ENCODE data around the gene ENO1. TPM values are rescaled to one million over a fixed set of nuclear protein-coding genes. Genes with fewer than 3 reads are reported as not detected.

Gene ENO1
- total RNA-seq, 1 donor from 2014 or later: 1,269 TPM

- H3K9me3 Mint-ChIP-seq: no peaks in the 10 kb centered on the region
- H3K36me3 Mint-ChIP-seq (ENCODE audit: low read depth): no peaks in the 10 kb centered on the region
- H3K4me3 Mint-ChIP-seq: peak within 1 kb of the TSS; percentile 95
- no peaks in the 10 kb centered on the region for H3K27me3 Mint-ChIP-seq (ENCODE audit: low read depth)
- peaks cover 54% of the 10 kb centered on the region for H3K4me1 Mint-ChIP-seq
- TF ChIP-seq CTCF (conservative IDR thresholded peaks at IDR 0.05): peak; percentile 19
- peak within 1 kb of the TSS; percentile 98 for H3K27ac Mint-ChIP-seq (ENCODE audit: unreplicated experiment)
- peak; percentile 96 for DNase-seq (ENCODE audit: low read depth, low spot score)
Measured at GRCh38 chr1:8817412-8818324, 60.8 kb downstream of the ENO1 start, which contains the start of gene RERE. Gene RERE (minus strand): TSS chr1:8817640.

DNA sequence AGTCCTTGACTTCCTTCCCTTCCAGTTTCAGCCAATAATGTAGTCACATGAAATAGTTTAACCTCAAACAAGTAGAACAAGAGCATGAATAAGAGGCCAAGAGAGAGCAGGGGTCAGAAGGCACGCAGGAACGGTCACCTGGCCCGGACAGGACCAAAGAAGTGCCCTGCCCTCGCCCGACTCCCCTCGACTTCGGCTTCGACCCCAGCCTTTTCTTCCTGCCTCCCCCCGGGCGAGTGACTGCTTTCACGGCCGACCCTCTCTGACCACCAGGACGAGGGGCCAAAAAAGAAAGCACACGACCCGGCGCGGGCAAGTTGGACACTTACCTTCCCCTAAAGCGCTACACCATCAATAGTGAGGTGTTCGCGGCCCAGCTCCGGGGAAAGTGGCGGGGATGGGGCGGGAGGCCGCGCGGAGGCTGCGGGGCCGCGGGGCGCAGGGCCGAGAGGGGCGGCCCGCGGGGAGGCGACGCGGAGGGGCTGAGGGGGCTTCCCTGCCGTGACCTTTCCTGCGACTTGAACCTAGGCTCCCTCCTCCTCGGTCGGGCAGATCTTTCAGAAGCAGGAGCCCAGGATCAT is 61.6 kb downstream of the ENO1 start:
- TF ChIP-seq CTCF (conservative IDR thresholded peaks at IDR 0.05): no peak
- Mint-ChIP-seq H3K27ac (ENCODE audit: unreplicated experiment) (peak overlapping the region; percentile 98), H3K4me3 (peak overlapping the region; percentile 95), H3K27me3 (ENCODE audit: low read depth) (no peaks in the 10 kb centered on the region), H3K9me3 (no peaks in the 10 kb centered on the region), H3K36me3 (ENCODE audit: low read depth) (no peaks in the 10 kb centered on the region), H3K4me1 (peaks cover 48% of the 10 kb centered on the region)
- DNase-seq (ENCODE audit: low read depth, low spot score): peak; percentile 20

- Mint-ChIP-seq H3K4me1 (peaks cover 50% of the 10 kb centered on the region), H3K9me3 (no peaks in the 10 kb centered on the region), H3K27me3 (ENCODE audit: low read depth) (no peaks in the 10 kb centered on the region), H3K4me3 (peak overlapping the region; percentile 95), H3K27ac (ENCODE audit: unreplicated experiment) (peak overlapping the region; percentile 95), H3K36me3 (ENCODE audit: low read depth) (no peaks in the 10 kb centered on the region)
- no peak for DNase-seq (ENCODE audit: low read depth, low spot score)
- no peak for TF ChIP-seq CTCF (conservative IDR thresholded peaks at IDR 0.05)
Measured at GRCh38 chr1:8816264-8816663, 62.2 kb downstream of the ENO1 start.

- no peaks in the 10 kb centered on the region for H3K27me3 Mint-ChIP-seq (ENCODE audit: low read depth)
- no peaks in the 10 kb centered on the region for H3K9me3 Mint-ChIP-seq
- peak overlapping the region; percentile 95 for H3K4me3 Mint-ChIP-seq
- H3K27ac Mint-ChIP-seq (ENCODE audit: unreplicated experiment): peak overlapping the region; percentile 95
- DNase-seq (ENCODE audit: low read depth, low spot score): peak; percentile 43
- H3K4me1 Mint-ChIP-seq: peaks cover 50% of the 10 kb centered on the region
- no peak for TF ChIP-seq CTCF (conservative IDR thresholded peaks at IDR 0.05)
- no peaks in the 10 kb centered on the region for H3K36me3 Mint-ChIP-seq (ENCODE audit: low read depth)
Measured at GRCh38 chr1:8815582-8816151, 62.8 kb downstream of the ENO1 start.

DNA sequence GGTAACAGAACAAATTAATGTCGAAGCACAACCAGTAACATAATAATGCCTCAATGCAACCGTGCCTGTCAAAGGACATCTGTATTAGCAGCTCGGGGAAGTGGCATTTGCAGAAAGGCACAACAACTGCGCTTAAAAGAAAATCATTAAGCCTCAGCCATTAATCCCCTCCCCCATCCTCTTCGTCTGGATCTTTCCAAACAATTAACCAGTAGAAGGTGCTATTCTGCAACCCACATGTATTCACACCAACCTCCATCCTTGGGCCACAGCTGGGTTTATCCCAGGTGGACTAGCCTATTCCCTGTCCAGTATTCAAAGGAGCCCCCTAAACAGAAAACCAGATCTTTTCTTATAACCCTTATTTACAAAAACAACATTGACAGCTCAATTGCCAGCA is 63.6 kb downstream of the ENO1 start:
- Mint-ChIP-seq H3K4me3 (peak overlapping the region; percentile 95), H3K27ac (ENCODE audit: unreplicated experiment) (no peak overlapping the region), H3K27me3 (ENCODE audit: low read depth) (no peaks in the 10 kb centered on the region), H3K9me3 (no peaks in the 10 kb centered on the region), H3K4me1 (peaks cover 50% of the 10 kb centered on the region), H3K36me3 (ENCODE audit: low read depth) (no peaks in the 10 kb centered on the region)
- TF ChIP-seq CTCF (conservative IDR thresholded peaks at IDR 0.05): no peak
- DNase-seq (ENCODE audit: low read depth, low spot score): no peak

All from neural crest cell (in vitro differentiated cells).